Measurements from ENCODE around the gene CTNND2. TPM values are rescaled to one million over a fixed set of nuclear protein-coding genes. Genes with fewer than 3 reads are reported as not detected.

The CTNND2 gene
- total and polyA plus RNA-seq, 10 of the 15 experiments (the other 5 are each of a cell fraction or from before 2014, with no cell fraction given): 0.02 to 0.16 (median 0.04) TPM; not detected in 7

GRCh38 chr5:11547730-11548129, 356.5 kb downstream of the CTNND2 start:
- POLR2A ChIA-PET: interaction anchor here (0.8 kb wide), 1 partner anchor 1036 kb away, joined by 4 read pairs; no protein-coding TSS in a partner anchor
- Histone ChIP-seq H2AFZ (ENCODE audit: control insufficient read depth, low read depth, low read length) (no peak overlapping the region), H3K4me1 (ENCODE audit: control insufficient read depth, insufficient read depth, low read length) (no peaks in the 10 kb centered on the region), H3K9ac (ENCODE audit: control insufficient read depth, insufficient read depth, low read length) (no peak overlapping the region), H4K20me1 (ENCODE audit: control insufficient read depth, insufficient read depth) (no peaks in the 10 kb centered on the region), H3K4me2 (ENCODE audit: control insufficient read depth, insufficient read depth) (no peak overlapping the region), H3K27me3 (replicated peaks in 1 of 2; ENCODE audit: control insufficient read depth in 2 of 2, insufficient read depth in 2 of 2, low read length in 1 of 2) (no peaks in the 10 kb centered on the region), H3K79me2 (ENCODE audit: control insufficient read depth, insufficient read depth, low read length) (no peaks in the 10 kb centered on the region), H3K27ac (ENCODE audit: control insufficient read depth, insufficient read depth) (no peak overlapping the region), H3K9me3 (replicated peaks; ENCODE audit: control insufficient read depth, insufficient read depth, low read length) (no peaks in the 10 kb centered on the region), H3K4me3 (no peak overlapping the region), H3K36me3 (ENCODE audit: control insufficient read depth in 2 of 2, insufficient read depth in 2 of 2, low read length in 1 of 2) (no peaks in the 10 kb centered on the region)
- ATAC-seq (no peak), DNase-seq (ENCODE audit: low read depth, low spot score) (no peak), FAIRE-seq (no peak)
- SMC1A ChIA-PET (ENCODE audit: uncharacterized antibody, unreplicated experiment): no interaction called here
- no TSS peak for BruUV-seq (replicated peaks)
- intact Hi-C loops (cut with micrococcal nuclease; ENCODE audit: unreplicated experiment) (no loop called here), in situ Hi-C loops (cut with MboI) (no loop called here)
- 1% methylated on average over 5 of the region's 5 CpGs for WGBS (ENCODE audit: insufficient coverage, insufficient replicate concordance, low lambda C conversion rate, missing lambda C conversion rate)
- RAD21 ChIA-PET (ENCODE audit: unreplicated experiment): no interaction called here
- CTCF ChIA-PET: no interaction called here
- TF ChIP-seq IRF4 (IDR thresholded peaks at IDR 0.05; ENCODE audit: low read depth, low read length) (no peak), ELK1 (IDR thresholded peaks at IDR 0.05; ENCODE audit: low read depth, low read length) (no peak), SKIL (IDR thresholded peaks at IDR 0.05; ENCODE audit: low read depth, poor library complexity, severe bottlenecking) (no peak), ATF2 (IDR thresholded peaks at IDR 0.05; ENCODE audit: low read length) (no peak), MAX (IDR thresholded peaks at IDR 0.05; ENCODE audit: low read depth, low read length) (no peak), SIN3A (IDR thresholded peaks at IDR 0.05; ENCODE audit: low read depth, low read length) (no peak), NFXL1 (IDR thresholded peaks at IDR 0.05; ENCODE audit: borderline replicate concordance) (no peak), ZBTB40 (IDR thresholded peaks at IDR 0.05; ENCODE audit: borderline replicate concordance) (no peak), MYC (IDR thresholded peaks at IDR 0.05; ENCODE audit: insufficient read depth, insufficient read length, insufficient replicate concordance, low read length, severe bottlenecking) (no peak), NRF1 (conservative IDR thresholded peaks at IDR 0.05; ENCODE audit: low read depth, low read length) (no peak), TBL1XR1 (IDR thresholded peaks at IDR 0.05; ENCODE audit: low read depth, low read length) (no peak), BCL11A (IDR thresholded peaks at IDR 0.05; ENCODE audit: low read depth, low read length) (no peak)

All from GM12878 (cell line).